ENCODE measurements around the gene ZNF784.

- no peak for TF ChIP-seq CTCF (IDR thresholded peaks at IDR 0.05; ENCODE audit: insufficient read depth, low read length, poor library complexity, severe bottlenecking)
- no peak for TF ChIP-seq EZH2phosphoT487 (conservative IDR thresholded peaks at IDR 0.05; ENCODE audit: low read length)
Measured at GRCh38 chr19:55652311-55653128, 28.2 kb upstream of the ZNF784 start.

Data from SU-DHL-6 (cell line).